Epithelial cell of esophagus (primary cell): ENCODE data around the gene ELF4.
"Not testable (repeated sequence)": the region's sequence is repeated elsewhere in the genome, so short reads cannot be mapped to it uniquely, and the experiment has no call there.

ENCODE experiments used
- DNase-seq: peaks from one replicate; pipeline ENCODE4 v3.0.0; 2010; ENCODE audit warnings: low read depth
- H3K4me3 ChIP-seq: 2 replicates; pipeline ENCODE4 v1.5.1; 2011; ENCODE audit warnings: mild to moderate bottlenecking, low read length, control low read depth
- CTCF ChIP-seq: IDR thresholded peaks from 2 replicates; pipeline ENCODE4 v1.5.1; 2011; ENCODE audit warnings: low read depth, mild to moderate bottlenecking, low read length, control low read depth, inconsistent platforms; ENCODE audit not compliant: insufficient read depth; ENCODE audit errors: missing control alignments

Gene ELF4

GRCh38 chrX:130121505-130121800 lies 11.2 kb upstream of the ELF4 start:
- DNase-seq: no peak
- H3K4me3 ChIP-seq: no peak overlapping the region
- TF ChIP-seq CTCF: no peak

- peak overlapping the region; percentile 20 for H3K4me3 ChIP-seq
- DNase-seq: peak; percentile 90
Measured at GRCh38 chrX:130120746-130121504, 10.6 kb upstream of the ELF4 start.

GRCh38 chrX:130120321-130120731 lies 10.0 kb upstream of the ELF4 start:
- H3K4me3 ChIP-seq: peak overlapping the region; percentile 20
- TF ChIP-seq CTCF: no peak
- DNase-seq: no peak

More at GRCh38 chrX:130120746-130121504, 10.6 kb upstream of the ELF4 start:
- peak; percentile 26 for TF ChIP-seq CTCF

GRCh38 chrX:130119312-130119898 lies 9.1 kb upstream of the ELF4 start:
- TF ChIP-seq CTCF: no peak
- no peak overlapping the region for H3K4me3 ChIP-seq
- DNase-seq: no peak

- no peak overlapping the region for H3K4me3 ChIP-seq
- no peak for TF ChIP-seq CTCF
- peak; percentile 70 for DNase-seq
Measured at GRCh38 chrX:130118441-130119311, 8.4 kb upstream of the ELF4 start.

- no peak for TF ChIP-seq CTCF
- no peak for DNase-seq
Measured at GRCh38 chrX:130117166-130117565, 6.9 kb upstream of the ELF4 start.

GRCh38 chrX:130115119-130115885 lies 5.0 kb upstream of the ELF4 start:
- H3K4me3 ChIP-seq, DNase-seq: not testable (repeated sequence)

More at GRCh38 chrX:130117166-130117565, 6.9 kb upstream of the ELF4 start:
- H3K4me3 ChIP-seq: no peak overlapping the region
